HepG2 (cell line): ENCODE data around the gene RPTOR. TPM values are rescaled to one million over a fixed set of nuclear protein-coding genes. Genes with fewer than 3 reads are reported as not detected.

Source experiments
- AGO2 ChIP-seq: fragments of 200-400 bp; formaldehyde crosslinking; optimal IDR thresholded peaks from 2 replicates; pipeline ENCODE3; 2017; ENCODE audit warnings: mild to moderate bottlenecking, low read depth, low read length, moderate library complexity
- CTCF ChIP-seq: sonication (generic); formaldehyde crosslinking; IDR thresholded peaks from 2 replicates; pipeline ENCODE4 v1.5.0; 2020; ENCODE audit warnings: mild to moderate bottlenecking, missing genetic modification reagents, moderate library complexity
- FOXA3 ChIP-seq: IDR thresholded peaks from 2 replicates; pipeline ENCODE4 v1.6.1; 2016; ENCODE audit warnings: missing genetic modification reagents, missing compliant biosample characterization
- HNRNPUL1 ChIP-seq: fragments of 200-400 bp; formaldehyde crosslinking; IDR thresholded peaks from 2 replicates; pipeline ENCODE4 v1.6.1; 2017; ENCODE audit warnings: low read depth, mild to moderate bottlenecking, low read length, moderate library complexity
- LBX2 ChIP-seq: sonication (generic); formaldehyde crosslinking; IDR thresholded peaks from 2 replicates; pipeline ENCODE4 v1.5.0; 2020; ENCODE audit warnings: missing genetic modification reagents, mild to moderate bottlenecking, borderline replicate concordance
- MAF1 ChIP-seq: sonication (generic); formaldehyde crosslinking; IDR thresholded peaks from 2 replicates; pipeline ENCODE4 v1.5.0; 2020; ENCODE audit warnings: missing genetic modification reagents, borderline replicate concordance
- NR0B2 ChIP-seq: sonication (generic); formaldehyde crosslinking; IDR thresholded peaks from 2 replicates; pipeline ENCODE4 v1.4.0; 2020; ENCODE audit warnings: mild to moderate bottlenecking, missing genetic modification reagents
- POLR2AphosphoS2 ChIP-seq: IDR thresholded peaks from 2 replicates; pipeline ENCODE4 v1.6.1; 2011; ENCODE audit warnings: low read depth, low read length, improper control_type of control experiment
- RORA ChIP-seq: sonication (generic); formaldehyde crosslinking; IDR thresholded peaks from 2 replicates; pipeline ENCODE4 v1.5.0; 2020; ENCODE audit warnings: mild to moderate bottlenecking, missing genetic modification reagents, moderate library complexity
- SAFB2 ChIP-seq: sonication (generic); formaldehyde crosslinking; IDR thresholded peaks from 2 replicates; pipeline ENCODE4 v1.5.1; 2020; ENCODE audit warnings: missing genetic modification reagents, low read depth, mild to moderate bottlenecking, borderline replicate concordance
- SKIL ChIP-seq: sonication (generic); formaldehyde crosslinking; IDR thresholded peaks from 2 replicates; pipeline ENCODE4 v1.8.0; 2022; ENCODE audit warnings: missing genetic modification reagents, mild to moderate bottlenecking, moderate library complexity, borderline replicate concordance
- SP1 ChIP-seq, 2 experiments: fragments of 450-650 bp in 1 of 2; sonication (generic) in 1 of 2; formaldehyde crosslinking in 1 of 2; IDR thresholded peaks; 2 replicates each; pipeline versions ENCODE4 v1.4.0 to v1.6.1; 2016 to 2020; ENCODE audit warnings: missing genetic modification reagents in 1 of 2
- TAF15 ChIP-seq: fragments of 200-400 bp; formaldehyde crosslinking; IDR thresholded peaks from one replicate; pipeline ENCODE4 v1.6.1; 2018; ENCODE audit warnings: mild to moderate bottlenecking, low read depth, low read length; ENCODE audit not compliant: poor library complexity, severe bottlenecking
- YY1 ChIP-seq: IDR thresholded peaks from 2 replicates; pipeline ENCODE4 v1.6.1; 2011; ENCODE audit warnings: low read length, low read depth, moderate library complexity, mild to moderate bottlenecking; ENCODE audit not compliant: insufficient read depth, insufficient replicate concordance
- ZBTB42 ChIP-seq: sonication (generic); formaldehyde crosslinking; IDR thresholded peaks from 2 replicates; pipeline ENCODE4 v1.5.0; 2020; ENCODE audit warnings: mild to moderate bottlenecking, missing genetic modification reagents
- ZFX ChIP-seq: sonication (generic); formaldehyde crosslinking; IDR thresholded peaks from 2 replicates; pipeline ENCODE4 v1.4.0; 2020; ENCODE audit warnings: mild to moderate bottlenecking, low read depth, missing genetic modification reagents, moderate library complexity
- ZNF24 ChIP-seq: fragments of 450-650 bp; IDR thresholded peaks from 2 replicates; pipeline ENCODE4 v1.6.1; 2017; ENCODE audit warnings: antibody characterized with exemption, mild to moderate bottlenecking
- ZNF256 ChIP-seq: sonication (generic); formaldehyde crosslinking; conservative IDR thresholded peaks from 2 replicates; pipeline ENCODE4 v1.4.0; 2020; ENCODE audit warnings: missing genetic modification reagents
- ZNF549 ChIP-seq: sonication (generic); formaldehyde crosslinking; IDR thresholded peaks from 2 replicates; pipeline ENCODE4 v1.5.0; 2020; ENCODE audit warnings: missing genetic modification reagents
- ZNF580 ChIP-seq: IDR thresholded peaks from 2 replicates; pipeline ENCODE4 v1.6.1; 2016; ENCODE audit warnings: low read depth, borderline replicate concordance
- ZSCAN21 ChIP-seq: sonication (generic); formaldehyde crosslinking; IDR thresholded peaks from 2 replicates; pipeline ENCODE4 v1.8.0; 2022; ENCODE audit warnings: mild to moderate bottlenecking, missing genetic modification reagents, moderate library complexity, borderline replicate concordance
- ZXDC ChIP-seq: sonication (generic); formaldehyde crosslinking; IDR thresholded peaks from 2 replicates; pipeline ENCODE4 v1.5.0; 2020; ENCODE audit warnings: mild to moderate bottlenecking, missing genetic modification reagents
- polyA plus RNA-seq, 8 experiments: library from polyadenylated mRNA; depleted of rRNA in 3 of 8; stranded (reverse) in 7 of 8; unstranded in 1 of 8; fragments of >200 nt; fragmentation: Illumina TruSeq in 4 of 8; extraction: Trizol in 4 of 8; gene quantifications; 2 replicates each; pipeline versions ENCODE4 v1.2.1 to v1.2.3, GENCODE V29; 2011 to 2016; ENCODE audit warnings: low read depth in 4 of 8, missing spikeins in 1 of 8, mixed read lengths in 1 of 8; ENCODE audit not compliant: insufficient read depth in 1 of 8
- total RNA-seq, 5 experiments: library from RNA; depleted of rRNA; stranded (reverse); fragments of >200 nt; fragmentation: Illumina TruSeq; extraction: Trizol; gene quantifications; 2 replicates each; pipeline ENCODE4 v1.2.3, GENCODE V29; 2016; ENCODE audit warnings: low read depth in 1 of 5

The RPTOR gene
- total and polyA plus RNA-seq, 2 of the 13 experiments (the other 11 are each of a cell fraction or from before 2014, with no cell fraction given) = 6.6 to 25.3 TPM

GRCh38 chr17:80991645-80992076 lies 447.0 kb downstream of the RPTOR start, which contains the start of gene CHMP6 (continued):
- TF ChIP-seq SKIL (no peak), RORA (no peak), ZNF580 (CRISPR knock-in tag) (no peak), ZNF549 (CRISPR knock-in tag) (no peak), ZXDC (peak; percentile 60; the same call in 1 of the 2 replicates), ZNF24 (peak; percentile 60; the same call in 1 of the 2 replicates), MAF1 (CRISPR knock-in tag) (no peak), ZFX (CRISPR knock-in tag) (peak; percentile 73), TAF15 (no peak), SP1 (IDR thresholded peaks at IDR 0.05) (no peak), SP1 (CRISPR knock-in tag; IDR thresholded peaks at IDR 0.05) (peak; percentile 42; the same call in 1 of the 2 replicates), ZNF256 (CRISPR knock-in tag) (no peak), ZSCAN21 (no peak; the same call in 1 of the 2 replicates), AGO2 (peak; percentile 21), FOXA3 (CRISPR knock-in tag) (peak; percentile 37), HNRNPUL1 (no peak), YY1 (peak; percentile 93), POLR2AphosphoS2 (no peak), CTCF (peak; percentile 38; the same call in 1 of the 2 replicates), SAFB2 (no peak), LBX2 (CRISPR knock-in tag) (no peak), NR0B2 (peak; percentile 41; the same call in 1 of the 2 replicates), ZBTB42 (no peak)
